ENCODE measurements around the gene VAPB. TPM values are rescaled to one million over a fixed set of nuclear protein-coding genes. Genes with fewer than 3 reads are reported as not detected.

The VAPB gene
- total RNA-seq, 2 donors from 2014 or later = 57.4 to 63.5 TPM

- H3K27ac ChIP-seq = peak overlapping the region; percentile 55
- no peaks in the 10 kb centered on the region for H3K36me3 ChIP-seq
- no peaks in the 10 kb centered on the region for H3K9me3 ChIP-seq
- H3K4me3 ChIP-seq = no peak overlapping the region
- DNase-seq = no peak
- TF ChIP-seq CTCF (IDR thresholded peaks at IDR 0.05) = no peak
- no peak overlapping the region for H3K9ac ChIP-seq (ENCODE audit: low read depth in 2 of 2, low read length in 2 of 2)
- peaks cover 13% of the 10 kb centered on the region for H3K4me1 ChIP-seq
- H3K27me3 ChIP-seq = no peaks in the 10 kb centered on the region
- intact Hi-C loops (cut with DNase I) = no loop called here
These were observed 44.1 kb downstream of the VAPB start for GRCh38 chr20:58433029-58433647.

DNA sequence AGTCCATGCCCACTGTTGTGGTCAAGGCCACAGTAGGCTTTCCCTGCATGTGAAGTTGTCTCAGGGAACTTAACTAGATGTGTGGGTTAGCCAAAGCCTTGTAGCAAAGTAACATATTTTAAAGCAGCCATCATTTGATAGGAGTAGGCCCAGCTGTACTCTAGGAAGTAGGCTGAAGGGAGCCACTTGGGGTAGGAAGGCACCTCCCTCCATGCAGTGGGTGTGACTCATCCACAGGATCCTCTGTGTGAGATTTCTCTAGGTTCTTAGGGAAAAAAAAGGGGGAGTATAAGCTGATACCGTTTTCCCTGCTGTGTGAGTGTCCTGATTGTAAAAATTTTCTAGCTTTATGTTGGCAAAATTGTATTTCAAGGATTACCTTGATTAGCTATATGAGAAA lies 44.7 kb downstream of the VAPB start:
- peak; percentile 33 for DNase-seq
- Histone ChIP-seq H3K27me3 (no peaks in the 10 kb centered on the region), H3K9me3 (no peaks in the 10 kb centered on the region), H3K4me3 (no peak overlapping the region), H3K27ac (peak overlapping the region; percentile 55), H3K9ac (ENCODE audit: low read depth in 2 of 2, low read length in 2 of 2) (no peak overlapping the region), H3K4me1 (peaks cover 13% of the 10 kb centered on the region), H3K36me3 (no peaks in the 10 kb centered on the region)
- intact Hi-C loops (cut with DNase I) = no loop called here
- no peak for TF ChIP-seq CTCF (IDR thresholded peaks at IDR 0.05)

GRCh38 chr20:58434326-58434725 lies 45.3 kb downstream of the VAPB start:
- Histone ChIP-seq H3K27me3 (no peaks in the 10 kb centered on the region), H3K4me1 (peaks cover 13% of the 10 kb centered on the region), H3K4me3 (no peak overlapping the region), H3K36me3 (no peaks in the 10 kb centered on the region), H3K9ac (ENCODE audit: low read depth in 2 of 2, low read length in 2 of 2) (no peak overlapping the region), H3K27ac (peak overlapping the region; percentile 55), H3K9me3 (no peaks in the 10 kb centered on the region)
- no peak for TF ChIP-seq CTCF (IDR thresholded peaks at IDR 0.05)
- intact Hi-C loops (cut with DNase I) = no loop called here
- DNase-seq = no peak

GRCh38 chr20:58435237-58435636 lies 46.2 kb downstream of the VAPB start:
- H3K9ac ChIP-seq (ENCODE audit: low read depth in 2 of 2, low read length in 2 of 2) = no peak overlapping the region
- H3K36me3 ChIP-seq = no peaks in the 10 kb centered on the region
- TF ChIP-seq CTCF (IDR thresholded peaks at IDR 0.05) = no peak
- no peaks in the 10 kb centered on the region for H3K9me3 ChIP-seq
- no peak for DNase-seq
- intact Hi-C loops (cut with DNase I) = no loop called here
- no peak overlapping the region for H3K27ac ChIP-seq
- H3K4me1 ChIP-seq = peaks cover 13% of the 10 kb centered on the region
- no peak overlapping the region for H3K4me3 ChIP-seq
- H3K27me3 ChIP-seq = no peaks in the 10 kb centered on the region

GRCh38 chr20:58436868-58437645 lies 48.0 kb downstream of the VAPB start:
- no peak for DNase-seq
- H3K27me3 ChIP-seq = no peaks in the 10 kb centered on the region
- H3K27ac ChIP-seq = no peak overlapping the region
- no peak overlapping the region for H3K9ac ChIP-seq (ENCODE audit: low read depth in 2 of 2, low read length in 2 of 2)
- H3K4me1 ChIP-seq = peaks cover 9% of the 10 kb centered on the region
- H3K9me3 ChIP-seq = no peaks in the 10 kb centered on the region
- H3K36me3 ChIP-seq = no peaks in the 10 kb centered on the region
- H3K4me3 ChIP-seq = no peak overlapping the region
- intact Hi-C loops (cut with DNase I) = no loop called here
- no peak for TF ChIP-seq CTCF (IDR thresholded peaks at IDR 0.05)
